WI38 (cell line): Measurements from ENCODE around the gene APAF1.

Experiments
- H3K4me3 ChIP-seq: 2 replicates; pipeline ENCODE4 v1.5.1; 2011; ENCODE audit warnings: low read depth, mild to moderate bottlenecking, control low read depth, low read length
- TF ChIP-seq, protein P1 (sequence below): IDR thresholded peaks from 2 replicates; pipeline ENCODE4 v1.5.1; 2012; ENCODE audit warnings: low read depth, mild to moderate bottlenecking, control low read depth, low read length

APAF1 gene

DNA sequence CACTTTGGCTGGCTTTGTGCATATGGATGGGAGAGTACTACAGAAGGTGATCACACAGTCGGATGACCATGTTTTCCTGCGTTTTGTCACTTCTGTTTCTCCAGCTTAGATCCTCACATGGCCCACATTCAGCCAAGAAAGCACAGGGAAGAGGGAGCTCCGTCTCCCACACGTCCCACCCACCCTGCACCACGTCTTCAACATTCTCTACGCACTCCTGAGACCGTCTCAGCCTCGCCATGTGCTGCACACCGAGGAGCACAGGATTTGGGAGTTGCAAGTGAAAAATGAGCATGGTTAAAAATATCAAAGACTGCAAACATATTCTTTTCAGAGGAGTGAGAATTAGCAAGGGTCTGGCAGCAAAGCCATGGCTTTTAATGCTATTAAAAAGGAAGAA lies 122.2 kb downstream of the APAF1 start:
- TF ChIP-seq, protein P1, sequence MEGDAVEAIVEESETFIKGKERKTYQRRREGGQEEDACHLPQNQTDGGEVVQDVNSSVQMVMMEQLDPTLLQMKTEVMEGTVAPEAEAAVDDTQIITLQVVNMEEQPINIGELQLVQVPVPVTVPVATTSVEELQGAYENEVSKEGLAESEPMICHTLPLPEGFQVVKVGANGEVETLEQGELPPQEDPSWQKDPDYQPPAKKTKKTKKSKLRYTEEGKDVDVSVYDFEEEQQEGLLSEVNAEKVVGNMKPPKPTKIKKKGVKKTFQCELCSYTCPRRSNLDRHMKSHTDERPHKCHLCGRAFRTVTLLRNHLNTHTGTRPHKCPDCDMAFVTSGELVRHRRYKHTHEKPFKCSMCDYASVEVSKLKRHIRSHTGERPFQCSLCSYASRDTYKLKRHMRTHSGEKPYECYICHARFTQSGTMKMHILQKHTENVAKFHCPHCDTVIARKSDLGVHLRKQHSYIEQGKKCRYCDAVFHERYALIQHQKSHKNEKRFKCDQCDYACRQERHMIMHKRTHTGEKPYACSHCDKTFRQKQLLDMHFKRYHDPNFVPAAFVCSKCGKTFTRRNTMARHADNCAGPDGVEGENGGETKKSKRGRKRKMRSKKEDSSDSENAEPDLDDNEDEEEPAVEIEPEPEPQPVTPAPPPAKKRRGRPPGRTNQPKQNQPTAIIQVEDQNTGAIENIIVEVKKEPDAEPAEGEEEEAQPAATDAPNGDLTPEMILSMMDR = no peak
- H3K4me3 ChIP-seq = no peak overlapping the region

DNA sequence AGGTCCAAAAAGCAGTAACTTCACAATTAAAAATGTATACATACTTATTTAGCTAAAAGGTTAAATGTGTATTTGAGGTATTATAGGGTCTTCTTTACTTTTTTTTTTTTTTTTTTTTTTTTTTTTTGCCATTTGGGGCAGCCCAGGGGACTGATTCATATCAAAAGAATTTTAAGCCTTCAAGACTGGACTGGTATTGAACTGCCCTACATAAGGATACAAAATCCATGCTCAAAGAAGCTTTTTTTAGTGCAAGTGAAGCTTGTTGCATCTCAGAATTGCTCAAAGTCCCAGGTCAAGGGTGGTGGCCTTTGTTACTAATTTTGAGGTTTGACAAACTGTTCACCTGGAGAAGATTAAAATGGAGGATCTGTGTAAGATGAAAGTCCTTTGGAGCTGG lies 124.0 kb downstream of the APAF1 start:
- TF ChIP-seq, protein P1 = no peak
- H3K4me3 ChIP-seq = no peak overlapping the region

DNA sequence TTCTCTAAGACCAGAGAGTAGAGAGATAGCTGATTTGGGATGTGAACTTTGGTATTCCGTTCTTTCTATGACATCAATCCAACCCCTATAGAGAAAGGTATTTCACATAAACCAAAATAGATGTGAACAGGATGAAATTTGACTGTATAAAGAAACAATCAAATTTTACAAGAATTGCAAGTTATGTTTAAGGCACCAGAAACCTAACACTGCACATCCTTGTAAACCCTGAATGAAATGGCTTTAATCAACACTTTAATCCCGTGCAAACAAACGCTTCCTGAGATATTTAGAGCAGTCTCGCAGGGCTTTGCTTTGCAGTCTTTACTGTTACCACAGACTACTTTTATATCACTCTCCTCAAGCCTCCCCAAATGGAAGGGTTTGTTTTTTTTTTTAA lies 125.1 kb downstream of the APAF1 start:
- TF ChIP-seq, protein P1 = no peak
- no peak overlapping the region for H3K4me3 ChIP-seq

DNA sequence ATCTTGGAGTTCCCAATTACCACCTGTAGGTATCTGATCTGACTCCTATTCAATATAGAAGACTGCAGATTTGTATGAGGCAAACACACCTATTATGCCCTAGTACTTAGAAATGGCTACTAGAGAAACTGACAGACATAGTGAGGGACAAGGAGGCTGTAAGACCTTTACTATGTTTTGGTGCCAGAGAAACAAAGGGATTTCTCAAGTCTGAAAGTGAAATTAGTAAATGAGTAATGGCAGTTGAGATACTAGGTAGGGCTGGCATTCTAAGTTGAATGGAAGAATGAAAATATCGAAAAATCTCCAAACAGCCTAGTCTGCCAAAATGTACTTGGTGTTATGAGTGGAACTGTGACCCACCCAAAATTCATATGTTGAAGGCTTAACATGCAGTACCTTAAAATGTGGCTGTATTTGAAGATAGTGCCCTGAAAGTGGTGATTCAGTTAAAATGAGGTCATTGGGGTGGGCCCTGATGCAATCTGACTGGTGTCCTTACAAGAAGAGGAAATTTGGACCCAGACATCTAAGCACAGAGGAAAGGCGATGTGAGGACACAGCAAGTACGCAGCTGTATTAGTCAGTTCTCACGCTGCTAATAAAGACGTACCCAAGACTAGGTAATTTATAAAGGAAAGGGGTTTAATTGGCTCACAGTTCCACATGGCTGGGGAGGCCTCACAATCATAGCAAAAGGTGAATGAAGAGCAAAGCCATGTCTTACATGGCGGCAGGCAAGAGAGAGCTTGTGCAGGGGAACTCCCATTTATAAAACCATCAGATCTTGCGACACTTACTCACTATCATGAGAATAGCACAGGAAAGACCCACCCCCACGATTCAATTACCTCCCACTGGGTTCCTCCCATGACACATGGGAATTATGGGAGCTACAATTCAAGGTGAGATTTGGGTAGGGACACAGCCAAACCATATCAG lies 127.0 kb downstream of the APAF1 start:
- TF ChIP-seq, protein P1 = no peak
- H3K4me3 ChIP-seq = no peak overlapping the region

DNA sequence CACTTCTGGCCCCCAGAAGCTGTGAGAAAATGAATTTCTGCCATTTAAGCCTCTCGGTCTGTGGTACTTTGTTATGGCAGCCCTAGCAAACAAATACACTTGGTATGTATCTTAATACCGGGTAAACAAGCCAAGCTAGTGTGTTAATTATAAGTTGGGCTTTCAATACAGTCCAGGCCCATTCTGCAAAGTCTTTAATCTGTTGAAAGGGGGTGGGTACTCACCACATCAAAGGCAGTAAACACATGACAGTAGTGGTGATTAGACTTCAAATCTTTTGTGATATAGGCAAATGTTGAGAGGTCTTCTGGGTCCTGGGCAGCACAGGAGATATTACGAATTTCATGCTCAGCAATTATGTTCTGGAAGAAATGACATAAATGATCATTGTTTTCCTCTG lies 127.7 kb downstream of the APAF1 start:
- no peak overlapping the region for H3K4me3 ChIP-seq
- TF ChIP-seq, protein P1 = no peak

DNA sequence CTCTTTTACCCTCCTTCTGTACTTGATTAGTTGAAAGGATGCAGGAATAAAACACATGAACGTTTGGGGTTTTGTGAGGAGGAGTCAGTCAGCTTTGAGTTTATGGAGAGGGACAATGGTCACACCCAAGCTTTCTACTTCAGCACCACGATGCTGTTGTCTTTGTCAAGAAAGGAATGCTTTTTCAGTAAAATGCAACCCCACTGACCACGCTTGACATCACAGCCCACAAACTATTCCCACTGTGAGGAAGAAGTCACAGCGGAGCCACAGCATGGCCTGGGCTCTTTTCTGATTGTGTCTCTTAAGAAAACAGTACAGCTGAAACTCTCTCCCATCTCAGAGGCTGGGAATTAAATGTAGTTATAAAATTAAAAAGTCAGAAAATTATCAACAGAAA lies 135.2 kb downstream of the APAF1 start:
- TF ChIP-seq, protein P1 = no peak
- no peak overlapping the region for H3K4me3 ChIP-seq

DNA sequence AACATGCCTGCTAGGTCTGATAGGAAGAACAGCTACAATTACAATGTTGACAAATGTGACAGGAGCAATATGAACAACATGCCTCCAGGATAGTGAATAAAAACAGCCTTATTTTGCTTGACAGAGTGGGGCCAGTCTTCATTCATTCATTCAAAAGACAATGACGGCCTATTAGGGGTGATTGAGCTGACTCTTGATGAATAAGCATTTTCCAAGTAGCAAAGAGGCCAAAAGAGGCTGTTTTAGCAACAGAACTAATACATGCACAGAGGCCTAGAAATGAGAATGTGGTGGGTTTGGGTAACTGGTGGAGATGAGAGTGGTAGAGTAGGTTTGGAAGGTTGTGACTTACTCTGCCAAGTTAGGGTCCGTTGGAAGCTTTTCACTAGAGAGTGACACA lies 138.3 kb downstream of the APAF1 start:
- H3K4me3 ChIP-seq = no peak overlapping the region
- TF ChIP-seq, protein P1 = no peak
